OCI-LY3 (cell line): ENCODE results near the gene CSPG4.
A peak's percentile ranks its signal among the peaks of the same experiment; 100 is the strongest.

Source experiments
- CTCF ChIP-seq: fragments of 200-600, 300-600 bp; sonication (generic); IDR thresholded peaks from 2 replicates; pipeline ENCODE4 v1.5.1; 2014; ENCODE audit warnings: antibody characterized with exemption, low read length, low read depth
- EZH2phosphoT487 ChIP-seq: fragments of 200-600 bp; shearing (Covaris generic); IDR thresholded peaks from 2 replicates; pipeline ENCODE4 v1.6.1; 2018; ENCODE audit warnings: antibody characterized with exemption, mixed run types, low read depth

- TF ChIP-seq CTCF (peak; percentile 19; the same call in 1 of the 2 replicates), EZH2phosphoT487 (no peak)
Measured at GRCh38 chr15:75731248-75732151, 18.9 kb upstream of the CSPG4 start.
